GM21619 (cell line): Measurements from ENCODE around the gene SAP25.
"Not testable (repeated sequence)": the region's sequence is repeated elsewhere in the genome, so short reads cannot be mapped to it uniquely, and the experiment has no call there.

Source experiments
- ATAC-seq: cut with Tn5 transposase; IDR thresholded peaks from one replicate; pipeline ENCODE4 v1.9.1; 2021; ENCODE audit not compliant: unreplicated experiment

Gene SAP25

GRCh38 chr7:100576384-100576993 is 2.8 kb upstream of the SAP25 start:
- ATAC-seq, result no peak

DNA sequence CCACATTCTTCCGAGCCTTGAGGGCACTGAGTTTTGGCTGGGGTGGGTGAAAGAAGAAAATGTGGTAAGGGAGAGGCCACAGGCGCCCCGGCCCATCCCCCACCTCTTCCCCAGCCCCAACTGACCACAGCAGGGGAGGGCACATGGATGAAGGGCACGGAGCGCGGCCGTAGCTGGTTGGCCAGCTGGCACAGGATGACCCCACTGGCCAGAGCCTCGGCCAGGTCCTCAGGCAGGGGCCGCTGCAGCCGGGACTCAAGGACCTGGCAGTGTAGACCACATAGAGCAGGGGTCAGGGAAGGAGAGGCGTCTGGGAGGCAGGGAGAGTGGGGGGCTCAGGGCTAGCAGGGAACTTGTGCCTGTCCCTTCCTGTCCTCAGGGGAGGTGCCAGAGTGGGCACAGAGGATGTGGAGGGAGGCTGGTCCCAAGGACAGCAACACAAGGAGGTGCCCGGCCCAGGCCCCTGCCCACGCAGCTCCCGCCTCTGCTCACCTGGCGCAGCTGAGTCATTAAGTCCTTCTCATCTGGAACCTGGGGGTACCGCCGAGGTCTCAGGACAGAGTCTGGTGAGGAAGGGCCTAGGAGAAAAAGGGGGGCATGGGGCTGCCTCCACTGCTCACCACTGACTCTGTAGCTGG is 2.2 kb upstream of the SAP25 start:
- ATAC-seq, result no peak

GRCh38 chr7:100575206-100575631 is 1.5 kb upstream of the SAP25 start:
- ATAC-seq, result no peak

- ATAC-seq, result no peak
Observed at GRCh38 chr7:100574362-100575205, 884 bp upstream of the SAP25 start.

GRCh38 chr7:100572949-100573675 is 588 bp downstream of the SAP25 start:
- no peak for ATAC-seq

DNA sequence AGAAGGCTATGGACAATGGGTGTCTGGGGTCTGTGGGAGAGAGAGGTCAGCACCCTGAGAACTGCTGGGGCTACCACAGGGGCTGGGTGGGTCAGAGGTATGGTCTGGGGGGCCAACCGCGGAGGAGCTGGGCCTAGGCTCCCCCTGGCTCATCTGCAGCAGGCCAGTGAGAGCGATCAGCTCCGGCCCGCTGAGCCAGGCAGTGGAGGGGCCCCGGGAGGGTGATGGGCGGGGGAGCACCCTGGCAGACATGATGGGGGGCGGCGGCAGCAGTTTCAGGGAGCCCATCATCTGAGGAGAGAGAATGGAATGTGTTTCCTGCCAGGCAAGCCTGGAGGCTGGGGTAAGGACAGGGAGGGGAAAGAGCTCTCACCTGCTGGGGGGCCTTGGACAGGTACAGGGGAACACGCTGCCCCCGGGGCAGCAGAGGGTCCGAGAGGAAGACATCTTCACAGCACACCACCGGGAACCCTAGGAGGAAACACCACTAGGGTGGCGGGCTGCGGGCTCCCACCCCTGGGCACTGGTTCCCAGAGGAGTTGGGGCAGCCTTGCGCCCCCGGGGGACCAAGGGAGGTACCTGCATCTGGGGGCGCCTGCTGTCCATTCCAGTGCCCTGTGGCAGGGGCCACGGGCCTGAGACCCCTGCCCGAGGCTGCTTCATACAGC is 1.3 kb downstream of the SAP25 start:
- no peak for ATAC-seq

- ATAC-seq, result no peak
Observed at GRCh38 chr7:100571829-100572116, 1.9 kb downstream of the SAP25 start.

DNA sequence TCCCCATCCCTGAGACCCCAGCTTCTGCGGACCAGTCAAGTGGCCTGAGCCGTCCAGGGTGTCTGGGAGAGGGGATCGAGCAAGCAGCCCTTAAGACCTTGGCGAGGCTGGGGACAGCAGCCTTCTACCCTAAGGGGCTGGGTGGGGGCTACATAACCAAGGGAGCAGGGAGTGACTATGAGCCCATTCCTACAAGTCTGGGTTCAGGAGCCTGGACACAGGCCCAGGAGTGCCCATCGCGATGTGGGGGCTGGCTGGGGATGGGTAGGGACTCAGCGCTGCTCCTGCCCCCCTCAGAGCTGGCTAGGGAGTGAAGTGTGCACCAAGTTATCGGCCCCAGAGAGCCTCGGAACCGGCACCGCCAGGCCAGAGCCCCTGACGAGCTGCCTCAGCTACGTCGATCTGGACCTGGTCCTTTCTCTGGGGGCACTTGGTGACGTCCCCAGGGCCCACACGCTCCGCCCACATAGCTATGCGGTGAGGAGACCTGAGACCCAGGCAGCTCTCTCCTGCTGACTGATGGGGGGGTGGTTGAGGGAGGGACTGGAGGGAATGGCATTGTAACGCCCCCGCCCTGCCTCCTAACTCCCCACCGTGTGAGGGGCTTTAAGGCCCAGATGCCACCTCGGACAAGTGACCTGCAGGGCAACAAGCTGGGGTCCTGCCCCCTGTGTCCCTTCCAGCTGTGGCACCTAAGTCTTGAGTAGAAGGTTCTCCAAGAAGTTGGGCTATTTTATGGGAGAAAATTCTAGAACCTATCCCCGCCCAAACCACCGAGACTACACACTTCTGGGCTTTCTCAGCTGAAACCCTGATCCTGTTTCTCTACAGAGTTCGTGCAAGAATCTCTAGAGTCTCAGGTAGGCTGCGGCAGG is 2.5 kb downstream of the SAP25 start:
- ATAC-seq, result no peak

- no peak for ATAC-seq
Observed at GRCh38 chr7:100568896-100569844, 4.5 kb downstream of the SAP25 start.

DNA sequence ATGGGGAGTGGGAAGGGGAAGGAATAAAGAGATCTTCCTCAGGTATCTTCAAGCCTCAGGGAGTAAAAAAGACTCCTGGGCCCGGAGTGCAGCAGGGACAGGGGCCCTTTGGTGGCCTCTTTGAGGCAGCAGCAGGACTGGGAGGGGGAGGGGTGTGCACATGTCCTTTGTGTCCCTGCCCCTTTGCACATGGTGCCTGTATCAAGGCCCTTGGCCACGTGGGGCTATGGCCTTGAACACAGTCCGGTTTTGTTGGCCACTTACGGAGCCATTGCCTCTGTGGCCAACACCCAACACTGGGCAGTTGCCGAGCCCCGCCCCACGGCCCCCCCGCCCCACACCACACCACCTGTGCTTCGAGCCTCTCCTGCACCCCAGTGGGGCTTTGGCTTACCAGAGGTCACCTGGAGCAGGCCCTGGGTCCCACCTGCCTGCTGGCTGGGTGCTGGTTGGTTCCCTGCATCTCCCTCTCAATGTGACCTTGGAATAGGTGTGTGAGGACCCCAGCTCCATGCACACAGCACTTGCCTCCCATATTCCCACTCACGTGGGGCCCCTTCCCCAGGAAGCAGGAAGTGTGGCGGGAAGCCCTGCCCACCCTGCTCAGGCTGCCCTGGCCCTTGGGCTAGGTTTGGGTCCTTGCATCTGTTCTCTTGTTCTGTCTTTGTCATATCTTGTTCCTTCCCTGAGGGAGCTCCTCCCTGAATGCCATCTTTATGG is 5.4 kb downstream of the SAP25 start:
- no peak for ATAC-seq

GRCh38 chr7:100567751-100568175 is 5.9 kb downstream of the SAP25 start:
- no peak for ATAC-seq

- no peak for ATAC-seq
Observed at GRCh38 chr7:100567031-100567730, 6.5 kb downstream of the SAP25 start.

DNA sequence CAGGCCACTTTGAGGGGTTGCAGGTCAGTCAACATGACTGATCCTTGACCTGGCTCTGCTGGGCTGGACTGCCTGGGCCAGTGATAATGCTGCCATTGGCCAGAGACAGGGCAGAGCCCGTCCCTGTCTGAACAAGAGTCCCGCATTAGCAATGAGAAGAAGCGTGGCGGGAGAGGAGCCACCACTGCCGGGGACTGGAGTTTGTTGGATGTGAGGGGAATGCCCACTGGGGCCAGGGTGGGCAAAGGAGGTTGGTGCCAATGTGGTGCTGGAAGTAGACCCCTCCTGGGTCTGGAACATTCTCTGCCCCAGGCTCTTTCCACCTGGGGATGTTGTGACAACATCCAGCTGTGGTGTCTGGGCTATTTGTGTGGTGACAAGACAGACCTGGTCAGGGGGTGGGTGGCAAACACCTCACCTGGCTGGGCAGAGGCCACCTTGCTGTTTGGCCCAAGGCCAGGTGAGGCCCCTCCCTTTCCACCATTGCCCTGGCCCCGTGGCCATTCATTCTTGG is 7.6 kb downstream of the SAP25 start:
- ATAC-seq, result no peak

- ATAC-seq, result no peak
Observed at GRCh38 chr7:100565133-100565571, 8.5 kb downstream of the SAP25 start.

DNA sequence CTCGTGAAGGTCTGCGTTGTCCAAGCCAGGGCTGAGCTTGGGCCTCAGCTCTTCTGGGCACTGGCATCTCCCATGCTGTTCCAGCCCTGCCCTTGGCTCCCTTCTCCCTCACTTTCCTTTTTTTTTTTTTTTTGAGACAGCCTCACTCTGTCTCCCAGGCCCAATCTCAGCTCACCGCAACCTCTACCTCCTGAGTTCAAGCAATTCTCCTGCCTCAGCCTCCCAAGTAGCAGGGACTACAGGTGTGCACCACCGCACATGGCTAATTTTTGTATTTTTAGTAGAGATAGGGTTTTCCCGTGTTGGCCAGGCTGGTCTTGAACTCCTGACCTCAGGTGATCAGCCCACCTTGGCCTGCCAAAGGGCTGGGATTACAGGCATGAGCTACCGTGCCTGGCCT is 9.3 kb downstream of the SAP25 start:
- ATAC-seq, result not testable (repeated sequence)

DNA sequence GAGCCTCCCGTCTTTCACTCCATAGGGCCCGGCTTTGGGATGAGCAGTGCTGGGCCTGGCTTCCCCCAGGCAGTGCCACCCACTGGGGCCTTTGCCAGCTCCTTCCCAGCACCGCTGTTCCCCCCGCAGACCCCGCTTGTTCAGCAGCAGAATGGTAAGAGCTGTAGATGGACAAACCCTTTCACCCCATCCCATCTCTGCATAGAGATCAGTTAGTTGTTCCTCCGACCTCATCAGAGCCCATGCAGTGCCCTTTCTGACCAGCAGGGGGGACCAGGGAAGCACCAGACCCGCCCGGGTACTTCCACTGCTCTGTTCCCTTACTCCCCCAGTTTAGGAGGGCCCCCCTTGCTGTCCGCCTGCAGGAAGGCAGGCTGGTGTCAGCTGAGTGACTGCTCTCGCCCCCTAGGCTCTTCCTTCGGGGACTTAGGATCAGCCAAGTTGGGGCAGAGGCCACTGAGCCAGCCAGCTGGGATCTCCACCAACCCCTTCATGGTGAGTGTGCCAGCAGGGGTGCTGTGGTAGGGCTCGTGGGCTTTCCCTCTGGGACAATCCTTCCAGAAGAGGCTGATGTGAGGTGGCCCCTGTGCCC is 9.8 kb downstream of the SAP25 start:
- no peak for ATAC-seq

DNA sequence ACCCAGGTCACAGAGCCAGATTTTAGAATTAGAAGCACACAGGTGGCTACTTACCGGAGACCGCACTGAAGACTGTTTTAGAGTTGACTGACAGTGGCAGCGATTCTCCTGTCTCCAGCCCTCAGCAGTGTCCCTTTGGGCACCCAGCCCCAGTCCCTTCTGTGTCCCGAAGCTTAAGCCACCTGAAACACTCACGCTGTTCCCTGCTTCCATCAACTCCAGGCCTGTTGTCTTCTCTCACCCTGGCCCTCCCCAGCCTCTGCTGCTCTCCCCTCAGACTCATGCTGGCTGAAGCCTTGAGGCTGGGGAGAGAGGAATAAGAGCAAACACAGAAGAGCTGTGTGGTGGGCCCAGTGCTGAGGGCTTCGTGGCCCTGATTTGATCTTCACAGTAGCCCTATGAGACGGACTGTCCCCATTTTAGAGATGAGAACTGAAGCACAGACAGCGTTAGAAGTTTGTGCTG is 10.6 kb downstream of the SAP25 start:
- no peak for ATAC-seq
